DMS 273 treated with DMSO at 0.1 percent for 48 hours (cell line): ENCODE measurements around the gene SLC35E2B.
A peak's percentile ranks its signal among the peaks of the same experiment; 100 is the strongest.
"Not testable (repeated sequence)": the region's sequence is repeated elsewhere in the genome, so short reads cannot be mapped to it uniquely, and the experiment has no call there.

Experiments used
- DNase-seq: peaks from one replicate; lab custom pipeline; 2025; lab: John Stamatoyannopoulos, UW

SLC35E2B gene

GRCh38 chr1:1674806-1675205 lies 17.8 kb downstream of the SLC35E2B start:
- not testable (repeated sequence) for DNase-seq

GRCh38 chr1:1672181-1672965 lies 20.2 kb downstream of the SLC35E2B start:
- DNase-seq, result no peak

GRCh38 chr1:1671365-1672119 lies 21.1 kb downstream of the SLC35E2B start:
- no peak for DNase-seq

GRCh38 chr1:1670866-1671265 lies 21.7 kb downstream of the SLC35E2B start:
- no peak for DNase-seq

GRCh38 chr1:1669468-1670440 lies 22.8 kb downstream of the SLC35E2B start:
- no peak for DNase-seq

GRCh38 chr1:1666526-1666925 lies 26.1 kb downstream of the SLC35E2B start:
- no peak for DNase-seq

- DNase-seq, result no peak
These were observed 26.8 kb downstream of the SLC35E2B start for GRCh38 chr1:1665815-1666251.

GRCh38 chr1:1664941-1665814 lies 27.4 kb downstream of the SLC35E2B start:
- DNase-seq, result no peak

- DNase-seq, result not testable (repeated sequence)
These were observed 28.3 kb downstream of the SLC35E2B start for GRCh38 chr1:1664318-1664717.

- not testable (repeated sequence) for DNase-seq
These were observed 29.6 kb downstream of the SLC35E2B start for GRCh38 chr1:1662830-1663560.

- DNase-seq, result not testable (repeated sequence)
These were observed 30.2 kb downstream of the SLC35E2B start for GRCh38 chr1:1662392-1662791.

GRCh38 chr1:1658583-1659549 lies 33.7 kb downstream of the SLC35E2B start, which contains the start of gene CDK11B:
CDK11B (minus strand) TSS chr1:1659004; CDS start chr1:1657485, 1,519 bp downstream.
- peak; percentile 94 for DNase-seq

GRCh38 chr1:1648265-1648664 lies 44.3 kb downstream of the SLC35E2B start:
- DNase-seq, result not testable (repeated sequence)

- not testable (repeated sequence) for DNase-seq
These were observed 44.9 kb downstream of the SLC35E2B start for GRCh38 chr1:1647567-1648241.

- not testable (repeated sequence) for DNase-seq
These were observed 46.3 kb downstream of the SLC35E2B start for GRCh38 chr1:1646326-1646725.

GRCh38 chr1:1640711-1641461 lies 51.7 kb downstream of the SLC35E2B start:
- not testable (repeated sequence) for DNase-seq

- DNase-seq, result not testable (repeated sequence)
These were observed 52.5 kb downstream of the SLC35E2B start for GRCh38 chr1:1640081-1640480.
